PC-3 (cell line): ENCODE measurements around the gene PDE11A. TPM values are rescaled to one million over a fixed set of nuclear protein-coding genes. Genes with fewer than 3 reads are reported as not detected.

ENCODE experiments used
- ATAC-seq: fragments of 200-7000 bp; cut with Tn5 transposase; 2 replicates; pipeline ENCODE4 v1.9.1; 2020; ENCODE audit warnings: mild to moderate bottlenecking, moderate library complexity
- BruUV-seq: library from RNA; stranded (reverse); fragments of 400-500 nt; replicated peaks from 2 replicates; lab custom pipeline; 2021; lab: Mats Ljungman, UMichigan
- CTCF ChIA-PET: fragments of 300-600 bp; sonication (Branson Sonifier 250); formaldehyde crosslinking; loops from one replicate; lab custom pipeline; 2022; ENCODE audit warnings: antibody characterized with exemption; lab: Charles Lee
- POLR2A ChIA-PET: fragments of 300-600 bp; sonication (Branson Sonifier 250); formaldehyde crosslinking; loops from one replicate; lab custom pipeline; 2022; ENCODE audit warnings: antibody characterized with exemption; ENCODE audit not compliant: unreplicated experiment; lab: Charles Lee
- DNase-seq: peaks from one replicate; pipeline ENCODE4 v3.0.0-alpha.2; 2015
- H2AFZ ChIP-seq: fragments of 300-600 bp; sonication (generic); 2 replicates; pipeline ENCODE4 v1.6.0; 2016; ENCODE audit warnings: antibody characterized with exemption, low read length
- H3F3A ChIP-seq: fragments of 300-600 bp; sonication (generic); one replicate; pipeline ENCODE4 v1.6.0; 2017; ENCODE audit warnings: antibody characterized with exemption, low read length, control low read depth, mild to moderate bottlenecking; ENCODE audit not compliant: unreplicated experiment
- H3K27ac ChIP-seq: fragments of 300-600 bp; sonication (generic); 2 replicates; pipeline ENCODE4 v1.5.1; 2016; ENCODE audit warnings: mild to moderate bottlenecking, low read length
- H3K27me3 ChIP-seq: fragments of 300-600 bp; sonication (generic); 2 replicates; pipeline ENCODE4 v1.6.1; 2016; ENCODE audit warnings: low read length, mixed read lengths
- H3K36me3 ChIP-seq: fragments of 300-600 bp; sonication (generic); 2 replicates; pipeline ENCODE4 v1.6.1; 2016; ENCODE audit warnings: low read depth, mixed run types, low read length, mixed read lengths
- H3K4me1 ChIP-seq: fragments of 300-600 bp; sonication (generic); 2 replicates; pipeline ENCODE4 v1.5.1; 2016; ENCODE audit warnings: low read length; ENCODE audit not compliant: insufficient read depth
- H3K4me2 ChIP-seq: fragments of 300-600 bp; sonication (generic); 2 replicates; pipeline ENCODE4 v1.6.0; 2016; ENCODE audit warnings: low read length
- H3K4me3 ChIP-seq: fragments of 300-600 bp; sonication (generic); 2 replicates; pipeline ENCODE4 v1.5.1; 2016; ENCODE audit warnings: mild to moderate bottlenecking, low read length, mixed read lengths
- H3K79me2 ChIP-seq: fragments of 300-600 bp; sonication (generic); 2 replicates; pipeline ENCODE4 v1.6.1; 2017; ENCODE audit warnings: low read length, mixed read lengths
- H3K9ac ChIP-seq: fragments of 300-600 bp; sonication (generic); 2 replicates; pipeline ENCODE4 v1.6.0; 2016; ENCODE audit warnings: mild to moderate bottlenecking, low read length
- H3K9me2 ChIP-seq: fragments of 300-600 bp; sonication (generic); replicated peaks from 2 replicates; pipeline ENCODE4 v1.6.1; 2016; ENCODE audit warnings: mixed run types, low read length, mixed read lengths
- H3K9me3 ChIP-seq: fragments of 300-600 bp; sonication (generic); 2 replicates; pipeline ENCODE4 v1.6.1; 2016; ENCODE audit warnings: low read length, mixed read lengths
- H4K20me1 ChIP-seq: fragments of 300-600 bp; sonication (generic); 2 replicates; pipeline ENCODE4 v1.6.1; 2016; ENCODE audit warnings: low read length, mixed read lengths
- EZH2 ChIP-seq: fragments of 300-600 bp; sonication (generic); IDR thresholded peaks from one replicate; pipeline ENCODE4 v1.6.1; 2017; ENCODE audit warnings: antibody characterized with exemption, mild to moderate bottlenecking, low read length; ENCODE audit not compliant: unreplicated experiment
- EZH2phosphoT487 ChIP-seq: fragments of 300-600 bp; sonication (generic); IDR thresholded peaks from 2 replicates; pipeline ENCODE4 v1.6.1; 2018; ENCODE audit warnings: mild to moderate bottlenecking, antibody characterized with exemption, low read length, borderline replicate concordance
- intact Hi-C: fragments of 100-400 bp; cut with micrococcal nuclease; formaldehyde crosslinking; loops from 2 replicates; pipeline ENCODE4 v1.9.0; 2023
- total RNA-seq: library from RNA; depleted of rRNA; stranded (reverse); fragments of >200 nt; gene quantifications from 2 replicates; pipeline ENCODE4 v1.2.3, GENCODE V29; 2014
- TF ChIP-seq, protein P1 (sequence below): fragments of 300-600 bp; sonication (generic); conservative IDR thresholded peaks from 2 replicates; pipeline ENCODE4 v1.5.1; 2017; ENCODE audit warnings: antibody characterized with exemption, low read depth, mild to moderate bottlenecking, low read length

Gene PDE11A
- total RNA-seq, 1 experiment from 2014 or later, result 0.15 TPM

DNA sequence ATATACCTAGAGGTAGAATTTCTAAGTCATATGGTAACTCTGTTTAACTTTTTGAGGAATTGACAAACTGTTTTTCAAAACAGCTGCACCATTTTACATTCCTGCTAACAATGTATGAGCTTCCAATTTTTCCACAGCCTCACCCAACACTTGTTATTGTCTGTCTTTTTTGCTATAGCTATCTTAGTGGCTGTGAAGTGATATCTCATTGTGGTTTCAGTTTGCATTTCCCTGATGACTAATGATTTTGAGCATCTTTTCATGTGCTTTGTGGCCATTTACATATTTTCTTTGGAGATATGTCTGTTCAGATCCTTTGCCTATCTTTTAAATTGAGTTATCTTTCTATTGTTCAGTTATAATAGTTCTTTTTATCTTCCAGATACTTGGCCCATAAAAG, 406.2 kb downstream of the PDE11A start:
- BruUV-seq, result no TSS peak
- CTCF ChIA-PET, result no interaction called here

DNA sequence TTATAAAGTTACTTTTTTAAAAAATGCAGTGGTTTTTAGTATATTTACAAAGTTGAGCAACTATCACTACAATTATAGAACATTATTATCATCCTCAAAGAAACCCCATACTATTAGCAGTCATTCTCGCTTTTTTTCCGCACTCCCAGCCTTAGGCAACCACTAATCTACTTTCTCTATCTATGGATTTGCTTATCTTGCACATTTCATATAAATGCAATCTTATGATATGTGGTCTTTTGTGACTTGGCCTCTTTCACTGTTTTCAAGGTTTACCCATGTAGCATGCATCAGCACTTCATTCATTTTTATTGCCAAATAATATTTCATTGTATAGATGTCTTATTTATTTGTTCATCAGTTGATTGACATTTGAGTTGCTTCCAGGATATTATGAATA, 406.6 kb downstream of the PDE11A start:
- POLR2A ChIA-PET, result no interaction called here
- Histone ChIP-seq H3K4me3 (no peak overlapping the region), H3K9me2 (no peaks in the 10 kb centered on the region)

More for the DNA sequence above, 406.2 kb downstream of the PDE11A start:
- DNase-seq, result no peak
- intact Hi-C loops, result no loop called here
- H3K4me3 ChIP-seq, result no peak overlapping the region
- no peaks in the 10 kb centered on the region for H3K4me1 ChIP-seq
- no peaks in the 10 kb centered on the region for H3K9me3 ChIP-seq
- ATAC-seq, result no peak
- peaks cover 28% of the 10 kb centered on the region; the same call in 1 of the 2 replicates for H3K27me3 ChIP-seq
- POLR2A ChIA-PET, result no interaction called here
- H2AFZ ChIP-seq, result no peak overlapping the region
- no peak for TF ChIP-seq EZH2phosphoT487
- TF ChIP-seq, protein P1, sequence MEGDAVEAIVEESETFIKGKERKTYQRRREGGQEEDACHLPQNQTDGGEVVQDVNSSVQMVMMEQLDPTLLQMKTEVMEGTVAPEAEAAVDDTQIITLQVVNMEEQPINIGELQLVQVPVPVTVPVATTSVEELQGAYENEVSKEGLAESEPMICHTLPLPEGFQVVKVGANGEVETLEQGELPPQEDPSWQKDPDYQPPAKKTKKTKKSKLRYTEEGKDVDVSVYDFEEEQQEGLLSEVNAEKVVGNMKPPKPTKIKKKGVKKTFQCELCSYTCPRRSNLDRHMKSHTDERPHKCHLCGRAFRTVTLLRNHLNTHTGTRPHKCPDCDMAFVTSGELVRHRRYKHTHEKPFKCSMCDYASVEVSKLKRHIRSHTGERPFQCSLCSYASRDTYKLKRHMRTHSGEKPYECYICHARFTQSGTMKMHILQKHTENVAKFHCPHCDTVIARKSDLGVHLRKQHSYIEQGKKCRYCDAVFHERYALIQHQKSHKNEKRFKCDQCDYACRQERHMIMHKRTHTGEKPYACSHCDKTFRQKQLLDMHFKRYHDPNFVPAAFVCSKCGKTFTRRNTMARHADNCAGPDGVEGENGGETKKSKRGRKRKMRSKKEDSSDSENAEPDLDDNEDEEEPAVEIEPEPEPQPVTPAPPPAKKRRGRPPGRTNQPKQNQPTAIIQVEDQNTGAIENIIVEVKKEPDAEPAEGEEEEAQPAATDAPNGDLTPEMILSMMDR, result no peak
- TF ChIP-seq EZH2, result no peak
- no peaks in the 10 kb centered on the region for H3K79me2 ChIP-seq
- H3K4me2 ChIP-seq, result no peak overlapping the region
- no peaks in the 10 kb centered on the region for H4K20me1 ChIP-seq
- no peaks in the 10 kb centered on the region for H3F3A ChIP-seq
- H3K9me2 ChIP-seq, result no peaks in the 10 kb centered on the region
- H3K9ac ChIP-seq, result no peak overlapping the region
- H3K27ac ChIP-seq, result no peak overlapping the region
- H3K36me3 ChIP-seq, result no peaks in the 10 kb centered on the region

DNA sequence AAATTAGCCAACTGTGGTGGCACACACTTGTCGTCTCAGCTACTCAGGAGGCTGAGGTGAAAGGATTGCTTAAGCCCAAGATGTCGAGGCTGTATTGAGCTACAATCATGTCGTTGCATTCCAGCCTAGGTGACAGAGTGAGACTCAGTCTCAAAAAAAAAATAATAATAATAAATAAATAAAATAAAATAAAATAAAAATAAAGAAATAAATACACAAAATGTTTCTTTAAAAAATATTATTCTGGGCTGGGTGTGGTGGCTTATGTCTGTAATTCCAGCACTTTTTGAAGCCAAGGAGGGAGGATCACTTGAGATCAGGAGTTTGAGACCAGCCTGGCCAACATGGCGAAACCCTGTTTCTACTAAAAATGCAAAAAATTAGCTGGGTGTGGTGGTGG, 407.2 kb downstream of the PDE11A start:
- intact Hi-C loops, result no loop called here
- Histone ChIP-seq H2AFZ (no peak overlapping the region), H3K4me3 (no peak overlapping the region), H3K9me3 (no peaks in the 10 kb centered on the region), H3K9ac (no peak overlapping the region), H3K79me2 (no peaks in the 10 kb centered on the region), H3F3A (no peaks in the 10 kb centered on the region), H3K36me3 (no peaks in the 10 kb centered on the region), H3K4me1 (no peaks in the 10 kb centered on the region), H3K4me2 (no peak overlapping the region), H4K20me1 (no peaks in the 10 kb centered on the region), H3K27me3 (peaks cover 28% of the 10 kb centered on the region), H3K9me2 (no peaks in the 10 kb centered on the region), H3K27ac (no peak overlapping the region)
- no TSS peak for BruUV-seq
- CTCF ChIA-PET, result no interaction called here
- POLR2A ChIA-PET, result no interaction called here
- no peak for DNase-seq
- TF ChIP-seq EZH2phosphoT487 (no peak), EZH2 (no peak)
- TF ChIP-seq, protein P1, result no peak
- ATAC-seq, result no peak

More for the DNA sequence above, 406.6 kb downstream of the PDE11A start:
- H3K4me2 ChIP-seq, result no peak overlapping the region
- H3K4me1 ChIP-seq, result no peaks in the 10 kb centered on the region
- intact Hi-C loops, result no loop called here
- no TSS peak for BruUV-seq
- CTCF ChIA-PET, result no interaction called here
- DNase-seq, result no peak
- no peaks in the 10 kb centered on the region for H3F3A ChIP-seq
- no peaks in the 10 kb centered on the region for H4K20me1 ChIP-seq
- no peak overlapping the region for H2AFZ ChIP-seq
- no peaks in the 10 kb centered on the region for H3K36me3 ChIP-seq
- H3K9ac ChIP-seq, result no peak overlapping the region
- TF ChIP-seq EZH2 (no peak), EZH2phosphoT487 (no peak)
- TF ChIP-seq, protein P1, result no peak
- H3K27me3 ChIP-seq, result peaks cover 29% of the 10 kb centered on the region
- ATAC-seq, result no peak
- no peak overlapping the region for H3K27ac ChIP-seq
- no peaks in the 10 kb centered on the region for H3K9me3 ChIP-seq
- H3K79me2 ChIP-seq, result no peaks in the 10 kb centered on the region
